H9 (cell line): ENCODE results near the gene TULP3. TPM values are rescaled to one million over a fixed set of nuclear protein-coding genes. Genes with fewer than 3 reads are reported as not detected.

Source experiments
- DNase-seq: peaks from one replicate; pipeline ENCODE4 v3.0.0-alpha.2; 2017
- H2AFZ ChIP-seq: one replicate; pipeline ENCODE4 v1.6.1; 2013; ENCODE audit warnings: mild to moderate bottlenecking, low read length, control low read depth, moderate library complexity
- H2AK5ac ChIP-seq: 2 replicates; pipeline ENCODE4 v1.6.1; 2013; ENCODE audit warnings: low read length, control low read depth, mixed read lengths; ENCODE audit not compliant: insufficient read length
- H2BK120ac ChIP-seq: one replicate; pipeline ENCODE4 v1.6.1; 2013; ENCODE audit warnings: low read depth, mild to moderate bottlenecking, low read length, control low read depth, inconsistent platforms; ENCODE audit not compliant: poor library complexity, severe bottlenecking
- H2BK12ac ChIP-seq: 2 replicates; pipeline ENCODE4 v1.6.1; 2013; ENCODE audit warnings: low read length, control low read depth, mixed read lengths, low read depth; ENCODE audit not compliant: insufficient read length
- H2BK15ac ChIP-seq: 2 replicates; pipeline ENCODE4 v1.6.1; 2013; ENCODE audit warnings: low read depth, low read length, control low read depth
- H2BK20ac ChIP-seq: one replicate; pipeline ENCODE4 v1.6.1; 2013; ENCODE audit warnings: low read depth, mild to moderate bottlenecking, low read length, control low read depth, inconsistent platforms; ENCODE audit not compliant: poor library complexity, severe bottlenecking
- H2BK5ac ChIP-seq: 2 replicates; pipeline ENCODE4 v1.6.1; 2013; ENCODE audit warnings: low read length, control low read depth, mixed read lengths; ENCODE audit not compliant: insufficient read length
- H3K14ac ChIP-seq: 2 replicates; pipeline ENCODE4 v1.6.1; 2013; ENCODE audit warnings: low read length, control low read depth; ENCODE audit not compliant: insufficient read depth
- H3K18ac ChIP-seq: 2 replicates; pipeline ENCODE4 v1.6.1; 2013; ENCODE audit warnings: low read depth, mild to moderate bottlenecking, mixed read lengths, low read length, control low read depth; ENCODE audit not compliant: insufficient read length
- H3K23ac ChIP-seq: 2 replicates; pipeline ENCODE4 v1.6.1; 2013; ENCODE audit warnings: low read length, control low read depth, mixed read lengths, low read depth; ENCODE audit not compliant: insufficient read length
- H3K23me2 ChIP-seq: 2 replicates; pipeline ENCODE4 v1.6.1; 2013; ENCODE audit warnings: low read depth, mild to moderate bottlenecking, mixed read lengths, low read length, control low read depth; ENCODE audit not compliant: insufficient read length, poor library complexity, severe bottlenecking
- H3K27ac ChIP-seq: 2 replicates; pipeline ENCODE4 v1.5.1; 2013; ENCODE audit warnings: low read length, control low read depth, mixed read lengths, low read depth; ENCODE audit not compliant: insufficient read length
- H3K27me3 ChIP-seq: 2 replicates; pipeline ENCODE4 v1.6.1; 2013; ENCODE audit warnings: low read length, control low read depth, inconsistent platforms; ENCODE audit not compliant: insufficient read depth
- H3K4ac ChIP-seq: 2 replicates; pipeline ENCODE4 v1.6.1; 2013; ENCODE audit warnings: low read depth, mild to moderate bottlenecking, control low read depth, inconsistent platforms, low read length, moderate library complexity
- H3K4me1 ChIP-seq: 2 replicates; pipeline ENCODE4 v1.6.1; 2013; ENCODE audit warnings: low read length, control low read depth, inconsistent platforms; ENCODE audit not compliant: insufficient read depth
- H3K4me2 ChIP-seq: 2 replicates; pipeline ENCODE4 v1.6.1; 2013; ENCODE audit warnings: low read length, control low read depth, mixed read lengths; ENCODE audit not compliant: insufficient read length, insufficient read depth
- H3K56ac ChIP-seq: 2 replicates; pipeline ENCODE4 v1.6.1; 2013; ENCODE audit warnings: low read depth, mild to moderate bottlenecking, mixed read lengths, low read length, control low read depth; ENCODE audit not compliant: insufficient read length
- H3K79me1 ChIP-seq: 2 replicates; pipeline ENCODE4 v1.6.1; 2013; ENCODE audit warnings: low read depth, mild to moderate bottlenecking, moderate library complexity, low read length, control low read depth, inconsistent platforms; ENCODE audit not compliant: insufficient read depth, poor library complexity, severe bottlenecking
- H3K79me2 ChIP-seq: 2 replicates; pipeline ENCODE4 v1.6.1; 2013; ENCODE audit warnings: low read length, control low read depth, inconsistent platforms; ENCODE audit not compliant: insufficient read depth
- H3K9ac ChIP-seq: 2 replicates; pipeline ENCODE4 v1.6.1; 2013; ENCODE audit warnings: low read length, control low read depth, mixed read lengths; ENCODE audit not compliant: insufficient read length; ENCODE audit errors: extremely low read depth
- H3K9me3 ChIP-seq: one replicate; pipeline ENCODE4 v1.6.1; 2013; ENCODE audit warnings: low read depth, low read length, inconsistent platforms; ENCODE audit not compliant: control insufficient read depth
- H3T11ph ChIP-seq: one replicate; pipeline ENCODE4 v1.6.1; 2013; ENCODE audit warnings: mild to moderate bottlenecking, low read length, control low read depth, inconsistent platforms
- H4K20me1 ChIP-seq: one replicate; pipeline ENCODE4 v1.6.1; 2013; ENCODE audit not compliant: control insufficient read depth, insufficient read length, insufficient read depth
- H4K5ac ChIP-seq: 2 replicates; pipeline ENCODE4 v1.6.1; 2013; ENCODE audit warnings: low read depth, mild to moderate bottlenecking, mixed read lengths, low read length, control low read depth; ENCODE audit not compliant: insufficient read length
- H4K8ac ChIP-seq: replicated peaks from 2 replicates; pipeline ENCODE4 v1.6.1; 2013; ENCODE audit warnings: low read length, control low read depth, mixed read lengths, low read depth; ENCODE audit not compliant: insufficient read length
- H4K91ac ChIP-seq: 2 replicates; pipeline ENCODE4 v1.6.1; 2013; ENCODE audit warnings: low read depth, mild to moderate bottlenecking, moderate library complexity, mixed read lengths, low read length, control low read depth; ENCODE audit not compliant: insufficient read length
- H3K27ac Mint-ChIP-seq, 3 experiments: 2 replicates in 2 of 3; 3 replicates in 1 of 3; pipeline ENCODE4 v1.8.0; 2020 to 2021; ENCODE audit warnings: mixed read lengths in 3 of 3, mild to moderate bottlenecking in 1 of 3, moderate library complexity in 1 of 3
- H3K27me3 Mint-ChIP-seq: 2 replicates; pipeline ENCODE4 v1.8.0; 2021; ENCODE audit warnings: low read depth, mild to moderate bottlenecking, moderate library complexity, mixed read lengths
- H3K36me3 Mint-ChIP-seq, 3 experiments: 2 replicates in 2 of 3; 3 replicates in 1 of 3; pipeline ENCODE4 v1.8.0; 2020 to 2021; ENCODE audit warnings: low read depth in 3 of 3, mixed read lengths in 3 of 3; ENCODE audit not compliant: insufficient read depth in 1 of 3
- H3K4me1 Mint-ChIP-seq, 2 experiments: 2 replicates each; pipeline ENCODE4 v1.8.0; 2020; ENCODE audit warnings: mixed read lengths in 2 of 2
- H3K4me3 Mint-ChIP-seq, 2 experiments: 2 replicates in 1 of 2; 3 replicates in 1 of 2; pipeline ENCODE4 v1.8.0; 2020 to 2021; ENCODE audit warnings: mild to moderate bottlenecking in 2 of 2, mixed read lengths in 2 of 2, moderate library complexity in 1 of 2
- H3K9me3 Mint-ChIP-seq, 2 experiments: 2 replicates in 1 of 2; 3 replicates in 1 of 2; pipeline ENCODE4 v1.8.0; 2020; ENCODE audit warnings: mild to moderate bottlenecking in 2 of 2, mixed read lengths in 2 of 2, moderate library complexity in 1 of 2
- CTCF ChIP-seq: fragments of 200-600 bp; sonication (generic); conservative IDR thresholded peaks from 3 replicates; pipeline ENCODE4 v1.8.0; 2021; ENCODE audit warnings: antibody characterized with exemption, mild to moderate bottlenecking
- WGBS: extraction: QIAGEN DNeasy Blood & Tissue Kit; methylation state at CpG from one replicate; pipeline ENCODE4 v1.1.7; 2013; ENCODE audit warnings: missing lambda C conversion rate, low lambda C conversion rate, mixed read lengths; ENCODE audit not compliant: insufficient read length; ENCODE audit errors: extremely low coverage; 5-methylcytosine and 5-hydroxymethylcytosine counted together
- total RNA-seq: library from RNA; stranded (reverse); gene quantifications from 2 replicates; pipeline ENCODE4 v1.2.1, GENCODE V29; 2021

Gene TULP3
- total RNA-seq, 1 experiment from 2014 or later, result 22.3 TPM

DNA sequence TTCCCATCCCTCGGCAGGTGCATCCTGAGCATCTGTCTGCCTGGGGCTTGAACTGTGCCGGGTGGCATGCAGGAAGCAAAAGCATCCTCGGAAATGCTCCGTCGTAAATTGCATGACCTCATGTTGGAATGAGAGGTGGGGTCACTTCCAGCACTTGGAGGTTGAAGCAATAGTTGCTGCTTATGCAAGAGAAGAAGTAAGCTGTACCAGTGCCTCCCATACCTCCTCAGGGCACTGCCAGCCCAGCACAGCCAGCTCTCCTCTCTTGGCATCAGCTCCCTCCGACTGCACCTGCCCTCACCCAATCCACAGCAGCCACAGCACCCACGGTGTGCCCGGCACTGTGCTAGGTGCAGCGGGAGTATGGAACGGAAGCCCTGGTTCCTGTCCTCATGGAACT is 80.1 kb downstream of the TULP3 start:
- Histone ChIP-seq H3K79me2 (peaks cover 36% of the 10 kb centered on the region; the same call in 1 of the 2 replicates), H3K9me3 (no peaks in the 10 kb centered on the region), H3K9ac (no peak overlapping the region), H2BK5ac (peak overlapping the region; percentile 3), H3K4me1 (peaks cover 6% of the 10 kb centered on the region; the same call in 1 of the 2 replicates), H3K18ac (no peak overlapping the region), H3K14ac (no peak overlapping the region), H3K27me3 (no peaks in the 10 kb centered on the region), H2BK15ac (no peak overlapping the region), H3K4me2 (no peak overlapping the region), H2BK120ac (no peak overlapping the region), H3K23ac (no peak overlapping the region), H4K91ac (no peak overlapping the region), H3K56ac (no peak overlapping the region), H3K27ac (no peak overlapping the region), H4K5ac (peak overlapping the region; percentile 7), H2BK20ac (no peak overlapping the region), H3K23me2 (no peaks in the 10 kb centered on the region), H3K4ac (no peak overlapping the region), H2AK5ac (no peak overlapping the region), H3K79me1 (peaks cover 7% of the 10 kb centered on the region), H4K8ac (no peak overlapping the region), H3T11ph (no peak overlapping the region), H4K20me1 (no peaks in the 10 kb centered on the region), H2AFZ (no peak overlapping the region), H2BK12ac (no peak overlapping the region)
- Mint-ChIP-seq H3K4me3 (no peak overlapping the region), H3K27me3 (no peaks in the 10 kb centered on the region), H3K9me3 (no peaks in the 10 kb centered on the region), H3K4me1 (peaks cover 13% of the 10 kb centered on the region in 2 experiments), H3K27ac (0 out of 7 replicates have a peak overlapping the region, but pooled peaks of 1 of the 3 experiments have one; percentile 1), H3K36me3 (peaks cover 12 to 70% (median 22%) of the 10 kb centered on the region in 3 experiments)
- no peak for DNase-seq
- no CpG with 5 or more reads among the region's 10 CpGs for WGBS
- no peak for TF ChIP-seq CTCF
